CD4-positive, alpha-beta T cell (primary cell): ENCODE data around the gene POLE. TPM values are rescaled to one million over a fixed set of nuclear protein-coding genes. Genes with fewer than 3 reads are reported as not detected.
"Not testable (repeated sequence)": the region's sequence is repeated elsewhere in the genome, so short reads cannot be mapped to it uniquely, and the experiment has no call there.

Source experiments
- ATAC-seq: fragments of 200-7000 bp; cut with Tn5 transposase; one replicate; pipeline ENCODE4 v1.10.0; 2022; ENCODE audit warnings: mild to moderate bottlenecking; ENCODE audit not compliant: poor library complexity
- CTCF ChIA-PET: fragments of 350-600 bp; sonication (Branson Sonifier 250); formaldehyde crosslinking; loops from one replicate; lab custom pipeline; 2021; ENCODE audit warnings: antibody characterized with exemption, inconsistent platforms; lab: Charles Lee
- POLR2A ChIA-PET: fragments of 350-600 bp; sonication (Branson Sonifier 250); formaldehyde crosslinking; loops from one replicate; lab custom pipeline; 2021; ENCODE audit warnings: antibody characterized with exemption, inconsistent platforms; lab: Charles Lee
- DNase-seq, 14 experiments: peaks; one replicate each; pipeline ENCODE4 v3.0.0-alpha.2; 2013 to 2020; ENCODE audit warnings: mixed read lengths in 2 of 14
- H3K27ac ChIP-seq, 2 donors: one replicate each; pipeline versions ENCODE4 v1.5.1 to v1.7.0; 2013; ENCODE audit warnings: low read length in 2 of 2, low read depth in 1 of 2, mild to moderate bottlenecking in 1 of 2
- H3K27me3 ChIP-seq, 2 experiments: 1 replicate in 1 of 2; 2 replicates in 1 of 2; pipeline versions ENCODE4 v1.6.1 to v1.7.0; 2013; ENCODE audit warnings: low read length in 2 of 2, control low read depth in 1 of 2, mild to moderate bottlenecking in 1 of 2, moderate library complexity in 1 of 2; ENCODE audit not compliant: insufficient read depth in 2 of 2, control insufficient read depth in 1 of 2
- H3K36me3 ChIP-seq: one replicate; pipeline ENCODE4 v1.6.1; 2013; ENCODE audit warnings: low read length, control low read depth; ENCODE audit not compliant: insufficient read depth
- H3K4me1 ChIP-seq: one replicate; pipeline ENCODE4 v1.6.1; 2013; ENCODE audit warnings: low read length, control low read depth; ENCODE audit not compliant: insufficient read depth
- H3K4me3 ChIP-seq: one replicate; pipeline ENCODE4 v1.5.1; 2013; ENCODE audit warnings: mild to moderate bottlenecking, low read length, moderate library complexity
- H3K9me3 ChIP-seq, 2 experiments: 1 replicate in 1 of 2; 2 replicates in 1 of 2; pipeline versions ENCODE4 v1.6.1 to v1.7.0; 2013; ENCODE audit warnings: low read length in 2 of 2, mild to moderate bottlenecking in 2 of 2, control low read depth in 1 of 2, moderate library complexity in 1 of 2; ENCODE audit not compliant: control insufficient read depth in 1 of 2, insufficient read depth in 1 of 2
- H3K27ac Mint-ChIP-seq: one replicate; pipeline ENCODE4 v1.8.0; 2020; ENCODE audit warnings: mixed read lengths
- H3K27me3 Mint-ChIP-seq: one replicate; pipeline ENCODE4 v1.8.0; 2021; ENCODE audit warnings: mixed read lengths
- H3K36me3 Mint-ChIP-seq: one replicate; pipeline ENCODE4 v1.8.0; 2021; ENCODE audit warnings: low read depth, mixed read lengths
- H3K4me1 Mint-ChIP-seq: one replicate; pipeline ENCODE4 v1.8.0; 2021; ENCODE audit warnings: low read depth, mixed read lengths
- H3K4me3 Mint-ChIP-seq: one replicate; pipeline ENCODE4 v1.8.0; 2020; ENCODE audit warnings: mild to moderate bottlenecking, mixed read lengths
- H3K9me3 Mint-ChIP-seq: one replicate; pipeline ENCODE4 v1.8.0; 2020; ENCODE audit warnings: mixed read lengths
- intact Hi-C, 2 experiments: fragments of 100-400 bp; cut with DNase I in 1 of 2; cut with micrococcal nuclease in 1 of 2; formaldehyde crosslinking; loops; one replicate each; pipeline versions ENCODE4 v1.15.1 to v1.9.0; 2023 to 2025; cut with DNase I, micrococcal nuclease
- total RNA-seq, 174 experiments: library from RNA in 2 of 174; stranded (reverse) in 2 of 174; gene quantifications; one replicate each; pipeline ENCODE4 v1.2.3 and lab custom pipeline; 2021 to 2026
- TF ChIP-seq, protein P1 (sequence below): fragments of 200-600 bp; IDR thresholded peaks from one replicate; pipeline ENCODE4 v1.8.0; 2022; ENCODE audit warnings: antibody characterized with exemption, mild to moderate bottlenecking

POLE gene
- total RNA-seq, 2 experiments from 2014 or later: 41.8 to 46.1 TPM

GRCh38 chr12:132601171-132601883 lies 85.8 kb downstream of the POLE start:
- Mint-ChIP-seq H3K4me1 (peaks cover 27% of the 10 kb centered on the region), H3K9me3 (no peaks in the 10 kb centered on the region), H3K36me3 (no peaks in the 10 kb centered on the region), H3K4me3 (peak overlapping the region; percentile 84), H3K27me3 (peaks cover 35% of the 10 kb centered on the region), H3K27ac (no peak overlapping the region)
- ATAC-seq (no peak), DNase-seq (no peak)
- peaks cover 0 to 22% of the 10 kb centered on the region in 2 experiments for H3K9me3 ChIP-seq
- H3K4me1 ChIP-seq: peaks cover 34% of the 10 kb centered on the region
- peak overlapping the region; percentile 54 for H3K4me3 ChIP-seq
- TF ChIP-seq, protein P1, sequence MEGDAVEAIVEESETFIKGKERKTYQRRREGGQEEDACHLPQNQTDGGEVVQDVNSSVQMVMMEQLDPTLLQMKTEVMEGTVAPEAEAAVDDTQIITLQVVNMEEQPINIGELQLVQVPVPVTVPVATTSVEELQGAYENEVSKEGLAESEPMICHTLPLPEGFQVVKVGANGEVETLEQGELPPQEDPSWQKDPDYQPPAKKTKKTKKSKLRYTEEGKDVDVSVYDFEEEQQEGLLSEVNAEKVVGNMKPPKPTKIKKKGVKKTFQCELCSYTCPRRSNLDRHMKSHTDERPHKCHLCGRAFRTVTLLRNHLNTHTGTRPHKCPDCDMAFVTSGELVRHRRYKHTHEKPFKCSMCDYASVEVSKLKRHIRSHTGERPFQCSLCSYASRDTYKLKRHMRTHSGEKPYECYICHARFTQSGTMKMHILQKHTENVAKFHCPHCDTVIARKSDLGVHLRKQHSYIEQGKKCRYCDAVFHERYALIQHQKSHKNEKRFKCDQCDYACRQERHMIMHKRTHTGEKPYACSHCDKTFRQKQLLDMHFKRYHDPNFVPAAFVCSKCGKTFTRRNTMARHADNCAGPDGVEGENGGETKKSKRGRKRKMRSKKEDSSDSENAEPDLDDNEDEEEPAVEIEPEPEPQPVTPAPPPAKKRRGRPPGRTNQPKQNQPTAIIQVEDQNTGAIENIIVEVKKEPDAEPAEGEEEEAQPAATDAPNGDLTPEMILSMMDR: no peak
- peaks cover 26 to 30% of the 10 kb centered on the region in 2 experiments for H3K27me3 ChIP-seq
- POLR2A ChIA-PET: interaction anchor here (0.6 kb wide), 1 partner anchor 86 kb away, joined by 3 read pairs; no protein-coding TSS in a partner anchor
- intact Hi-C loops: no loop called here
- H3K36me3 ChIP-seq: no peaks in the 10 kb centered on the region
- H3K27ac ChIP-seq: no peak overlapping the region
- CTCF ChIA-PET: interaction anchor here (1.3 kb wide), 1 partner anchor 14 kb away, joined by 3 read pairs; no protein-coding TSS in a partner anchor

- ATAC-seq: peak; percentile 42
- no peaks in the 10 kb centered on the region for H3K36me3 Mint-ChIP-seq
- Histone ChIP-seq H3K27ac (no peak overlapping the region), H3K27me3 (peaks cover 28 to 31% of the 10 kb centered on the region in 2 experiments), H3K4me1 (peaks cover 34% of the 10 kb centered on the region), H3K4me3 (peak overlapping the region; percentile 54), H3K36me3 (no peaks in the 10 kb centered on the region), H3K9me3 (peaks cover 0 to 22% of the 10 kb centered on the region in 2 experiments)
- intact Hi-C loops: no loop called here
- POLR2A ChIA-PET: interaction anchor here (0.6 kb wide), 1 partner anchor 135 kb away, joined by 4 read pairs; no protein-coding TSS in a partner anchor
- H3K27me3 Mint-ChIP-seq: peaks cover 33% of the 10 kb centered on the region
- H3K9me3 Mint-ChIP-seq: no peaks in the 10 kb centered on the region
- CTCF ChIA-PET: interaction anchor here (0.7 to 1.9 kb wide), 3 partner anchors 12 to 15 kb away, joined by 3 to 11 read pairs (median 4); no protein-coding TSS in a partner anchor
- peak overlapping the region; percentile 84 for H3K4me3 Mint-ChIP-seq
- H3K27ac Mint-ChIP-seq: no peak overlapping the region
- TF ChIP-seq, protein P1: peak; percentile 43
- H3K4me1 Mint-ChIP-seq: peaks cover 27% of the 10 kb centered on the region
- DNase-seq: peak in 6 of 14 experiments; percentile 13 to 65 (median 52)
These were observed 86.8 kb downstream of the POLE start for GRCh38 chr12:132600048-132601032.

GRCh38 chr12:132599502-132599901 lies 87.6 kb downstream of the POLE start:
- H3K36me3 ChIP-seq, POLR2A ChIA-PET, H3K4me3 ChIP-seq, H3K9me3 Mint-ChIP-seq, ATAC-seq, H3K27ac ChIP-seq, H3K36me3 Mint-ChIP-seq, DNase-seq, intact Hi-C loops: not testable (repeated sequence)
- Mint-ChIP-seq H3K4me3 (peak overlapping the region; percentile 75), H3K4me1 (peaks cover 27% of the 10 kb centered on the region), H3K27me3 (peaks cover 28% of the 10 kb centered on the region), H3K27ac (peak overlapping the region; percentile 17)
- CTCF ChIA-PET: interaction anchor here (0.7 to 1.9 kb wide), 3 partner anchors 11 to 16 kb away, joined by 3 to 11 read pairs (median 4); partner anchors contain the start of gene LRCOL1
- peaks cover 34% of the 10 kb centered on the region for H3K4me1 ChIP-seq
- H3K9me3 ChIP-seq: peaks cover 0 to 22% of the 10 kb centered on the region in 2 experiments
- peaks cover 24 to 27% of the 10 kb centered on the region in 2 experiments for H3K27me3 ChIP-seq
